NCI-H1417 treated with DMSO at 0.1 percent for 48 hours (cell line): ENCODE measurements around the gene RBL1.
"Not testable (repeated sequence)": the region's sequence is repeated elsewhere in the genome, so short reads cannot be mapped to it uniquely, and the experiment has no call there.

Experiments
- DNase-seq: peaks from one replicate; lab custom pipeline; 2025; lab: John Stamatoyannopoulos, UW

The RBL1 gene, protein sequence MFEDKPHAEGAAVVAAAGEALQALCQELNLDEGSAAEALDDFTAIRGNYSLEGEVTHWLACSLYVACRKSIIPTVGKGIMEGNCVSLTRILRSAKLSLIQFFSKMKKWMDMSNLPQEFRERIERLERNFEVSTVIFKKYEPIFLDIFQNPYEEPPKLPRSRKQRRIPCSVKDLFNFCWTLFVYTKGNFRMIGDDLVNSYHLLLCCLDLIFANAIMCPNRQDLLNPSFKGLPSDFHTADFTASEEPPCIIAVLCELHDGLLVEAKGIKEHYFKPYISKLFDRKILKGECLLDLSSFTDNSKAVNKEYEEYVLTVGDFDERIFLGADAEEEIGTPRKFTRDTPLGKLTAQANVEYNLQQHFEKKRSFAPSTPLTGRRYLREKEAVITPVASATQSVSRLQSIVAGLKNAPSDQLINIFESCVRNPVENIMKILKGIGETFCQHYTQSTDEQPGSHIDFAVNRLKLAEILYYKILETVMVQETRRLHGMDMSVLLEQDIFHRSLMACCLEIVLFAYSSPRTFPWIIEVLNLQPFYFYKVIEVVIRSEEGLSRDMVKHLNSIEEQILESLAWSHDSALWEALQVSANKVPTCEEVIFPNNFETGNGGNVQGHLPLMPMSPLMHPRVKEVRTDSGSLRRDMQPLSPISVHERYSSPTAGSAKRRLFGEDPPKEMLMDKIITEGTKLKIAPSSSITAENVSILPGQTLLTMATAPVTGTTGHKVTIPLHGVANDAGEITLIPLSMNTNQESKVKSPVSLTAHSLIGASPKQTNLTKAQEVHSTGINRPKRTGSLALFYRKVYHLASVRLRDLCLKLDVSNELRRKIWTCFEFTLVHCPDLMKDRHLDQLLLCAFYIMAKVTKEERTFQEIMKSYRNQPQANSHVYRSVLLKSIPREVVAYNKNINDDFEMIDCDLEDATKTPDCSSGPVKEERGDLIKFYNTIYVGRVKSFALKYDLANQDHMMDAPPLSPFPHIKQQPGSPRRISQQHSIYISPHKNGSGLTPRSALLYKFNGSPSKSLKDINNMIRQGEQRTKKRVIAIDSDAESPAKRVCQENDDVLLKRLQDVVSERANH

DNA sequence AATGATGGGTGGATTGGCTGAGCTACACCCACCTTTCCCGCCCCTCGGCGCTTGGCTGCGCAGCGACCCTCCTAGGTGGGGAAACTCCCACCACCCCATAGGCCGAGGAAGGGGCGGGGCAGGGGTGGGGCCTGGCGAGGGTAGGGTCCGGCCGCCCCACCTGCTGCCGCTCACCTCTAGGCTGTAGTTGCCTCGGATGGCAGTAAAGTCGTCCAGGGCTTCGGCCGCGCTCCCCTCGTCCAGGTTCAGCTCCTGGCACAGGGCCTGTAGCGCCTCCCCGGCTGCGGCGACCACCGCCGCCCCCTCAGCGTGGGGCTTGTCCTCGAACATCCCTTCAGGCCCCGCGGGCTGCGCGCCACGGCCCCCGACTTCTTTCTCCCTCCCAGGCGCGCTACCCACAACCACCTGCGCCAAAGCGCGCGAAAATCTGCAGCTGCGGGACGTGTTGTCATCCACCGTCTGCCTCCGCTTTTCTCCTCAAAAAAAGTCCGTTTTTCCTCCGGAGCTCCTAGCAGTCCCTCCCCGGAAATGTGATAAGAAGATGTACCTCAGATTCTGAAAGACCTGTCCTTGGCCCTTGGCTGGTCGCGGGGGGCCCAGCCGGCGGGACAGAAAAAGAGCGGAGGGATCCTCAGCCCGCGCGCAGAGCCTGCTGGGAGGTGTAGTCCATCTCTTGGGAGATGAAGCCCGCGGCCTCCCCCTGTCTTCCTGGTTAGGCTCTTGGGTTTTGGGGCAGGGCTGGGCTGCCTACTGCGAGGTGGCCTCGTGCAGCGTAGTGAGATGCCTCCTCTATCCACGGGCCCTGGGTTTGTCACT, at the start of gene RBL1:
RBL1 (minus strand) TSS at position 399 of the 816 bp plus-strand sequence; CDS start at position 330, 69 bp downstream.
- DNase-seq = peak; percentile 85

DNA sequence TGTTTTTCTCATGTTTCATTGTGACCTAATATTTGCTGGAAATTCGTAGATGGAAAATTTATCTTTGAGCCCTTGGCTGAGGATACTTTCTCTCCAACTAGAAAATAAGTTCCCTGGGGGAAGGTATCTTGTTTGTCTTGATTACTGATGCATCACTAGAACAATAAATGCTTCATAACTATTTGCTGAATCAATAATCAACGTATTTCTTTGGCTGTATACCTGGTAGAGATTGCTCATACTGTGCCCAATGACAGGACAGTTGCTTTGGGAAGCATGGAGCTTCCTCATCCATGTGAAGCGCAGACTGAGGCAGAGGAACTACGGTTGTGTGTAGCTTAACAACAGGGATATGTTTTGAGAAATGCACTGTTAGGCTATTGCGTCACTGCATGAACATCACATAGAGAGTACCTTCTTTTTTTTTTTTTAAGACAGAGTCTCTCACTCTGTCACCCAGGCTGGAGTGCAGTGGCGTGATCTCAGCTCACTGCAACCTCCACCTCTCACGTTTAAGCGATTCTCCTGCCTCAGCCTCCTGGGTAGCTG, 49.1 kb upstream of the RBL1 start:
- no peak for DNase-seq

DNA sequence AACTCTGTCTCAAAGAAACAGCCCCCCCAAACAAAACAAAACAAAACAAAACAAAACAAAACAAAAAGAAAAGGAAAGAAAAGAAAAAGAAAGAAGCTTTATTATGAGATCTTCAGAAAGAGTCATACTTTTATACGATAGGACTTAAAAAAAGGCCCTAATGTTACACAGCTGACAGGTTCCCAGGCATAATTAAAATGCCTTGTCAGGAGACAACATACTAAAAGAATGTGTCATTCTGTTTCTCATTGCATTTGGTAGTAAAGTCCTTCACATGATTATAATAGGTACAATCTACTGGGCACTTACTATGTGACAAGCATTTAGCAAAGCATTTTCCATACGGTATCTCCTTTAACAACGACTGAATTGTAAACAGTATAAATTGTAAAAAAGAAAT, 46.9 kb upstream of the RBL1 start:
- DNase-seq = no peak

DNA sequence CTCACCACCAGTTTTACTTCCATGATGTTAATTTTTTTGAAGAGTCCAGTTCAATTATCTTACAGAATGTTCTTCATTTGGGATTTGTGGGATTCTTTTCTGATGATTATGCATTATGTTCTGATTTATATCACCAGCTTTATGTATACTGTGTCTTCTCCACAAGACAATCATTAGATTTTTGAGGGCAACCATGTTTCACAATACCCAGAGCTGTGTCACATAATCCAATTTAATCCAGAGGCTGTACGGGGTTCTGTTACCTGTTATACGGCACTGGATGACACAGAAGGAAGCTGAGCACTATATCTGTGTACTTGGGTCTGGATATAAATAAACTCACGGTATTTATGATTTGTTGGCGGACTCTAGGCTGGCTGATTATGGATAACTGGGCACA, 41.8 kb upstream of the RBL1 start:
- no peak for DNase-seq

DNA sequence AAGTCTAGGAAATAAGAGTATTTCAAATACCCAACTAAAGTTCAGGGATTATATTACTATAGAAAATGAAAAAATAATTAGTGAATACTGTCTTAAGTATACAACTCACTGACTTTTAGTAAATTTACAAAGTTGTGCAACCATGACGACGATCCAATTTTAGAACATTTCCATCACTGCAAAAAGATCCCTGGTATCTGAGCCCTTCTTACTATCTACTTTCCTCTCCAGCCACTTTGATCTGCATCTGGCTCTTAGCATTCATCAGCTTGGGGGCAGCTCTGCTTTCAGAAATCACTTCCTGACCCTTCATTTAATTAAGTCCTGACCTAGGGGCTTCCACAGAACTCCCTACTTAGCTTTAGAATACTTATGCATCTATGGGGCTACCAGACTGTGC, 38.2 kb upstream of the RBL1 start:
- DNase-seq = no peak

DNA sequence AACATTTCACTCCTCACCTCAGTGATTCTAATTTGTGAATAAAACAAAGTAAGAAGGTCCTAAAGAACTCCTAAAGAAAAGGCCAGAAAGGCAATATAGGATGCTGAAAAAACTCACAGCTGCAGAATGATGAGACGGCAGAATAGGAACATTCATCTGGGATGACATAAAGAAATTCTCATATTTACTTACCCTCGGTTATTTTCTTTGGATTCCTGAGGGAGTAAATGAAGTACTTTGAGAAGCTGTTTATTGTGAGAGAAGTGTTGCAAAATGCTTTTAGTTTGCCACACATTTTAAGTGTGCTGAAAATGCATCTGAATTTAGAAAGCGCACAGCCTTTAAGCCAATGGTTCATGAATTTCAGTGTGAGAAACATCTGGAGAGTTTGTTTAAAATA, 35.7 kb upstream of the RBL1 start:
- DNase-seq = no peak

DNA sequence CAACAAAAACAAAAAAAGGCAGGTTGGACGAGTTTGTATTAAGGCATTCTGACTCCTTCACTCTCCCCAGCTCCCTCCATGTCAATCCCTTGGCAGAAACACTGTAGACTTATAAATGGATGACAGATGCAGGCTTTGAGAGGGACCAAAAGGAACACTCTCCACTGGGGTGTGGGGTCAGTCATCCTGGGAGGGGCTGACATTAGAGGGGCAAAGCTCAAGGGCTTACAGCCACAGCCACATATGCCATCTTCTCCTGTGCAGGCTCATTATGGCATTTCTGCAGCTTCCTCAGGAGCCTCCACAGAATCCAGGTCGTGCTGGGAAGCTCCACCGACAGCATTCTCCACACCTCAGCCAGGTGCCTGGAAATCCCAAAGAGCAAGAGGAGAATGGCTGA, 33.0 kb upstream of the RBL1 start:
- no peak for DNase-seq

DNA sequence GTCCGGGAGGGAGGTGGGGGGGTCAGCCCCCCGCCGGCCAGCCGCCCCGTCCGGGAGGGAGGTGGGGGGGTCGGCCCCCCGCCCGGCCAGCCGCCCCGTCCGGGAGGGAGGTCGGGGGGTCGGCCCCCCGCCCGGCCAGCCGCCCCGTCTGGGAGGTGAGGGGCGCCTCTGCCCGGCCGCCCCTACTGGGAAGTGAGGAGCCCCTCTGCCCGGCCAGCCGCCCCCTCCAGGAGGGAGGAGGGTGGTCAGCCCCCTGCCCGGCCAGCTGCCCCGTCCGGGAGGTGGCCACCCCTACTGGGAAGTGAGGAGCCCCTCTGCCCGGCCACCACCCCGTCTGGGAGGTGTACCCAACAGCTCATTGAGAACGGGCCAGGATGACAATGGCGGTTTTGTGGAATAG, 30.5 kb upstream of the RBL1 start:
- not testable (repeated sequence) for DNase-seq

DNA sequence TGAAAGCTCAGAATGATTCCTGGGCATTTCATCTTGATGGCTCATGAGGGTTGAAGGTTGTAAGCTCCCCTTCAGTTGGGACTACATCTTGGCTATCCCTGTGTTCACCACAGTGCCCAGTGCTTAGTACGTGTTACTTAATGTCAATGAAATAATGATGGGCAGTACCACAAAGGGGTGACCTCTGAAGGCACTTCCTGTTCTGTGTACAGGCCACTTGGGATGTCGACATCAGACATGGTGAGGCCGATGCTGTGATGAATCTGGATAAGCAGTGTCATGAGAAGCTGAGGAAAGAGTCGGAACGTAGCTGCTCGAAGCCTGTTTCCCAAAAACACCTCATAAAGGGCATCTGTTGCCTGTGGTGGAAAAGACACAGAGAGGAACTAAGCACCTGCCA, 27.6 kb upstream of the RBL1 start:
- DNase-seq = no peak

DNA sequence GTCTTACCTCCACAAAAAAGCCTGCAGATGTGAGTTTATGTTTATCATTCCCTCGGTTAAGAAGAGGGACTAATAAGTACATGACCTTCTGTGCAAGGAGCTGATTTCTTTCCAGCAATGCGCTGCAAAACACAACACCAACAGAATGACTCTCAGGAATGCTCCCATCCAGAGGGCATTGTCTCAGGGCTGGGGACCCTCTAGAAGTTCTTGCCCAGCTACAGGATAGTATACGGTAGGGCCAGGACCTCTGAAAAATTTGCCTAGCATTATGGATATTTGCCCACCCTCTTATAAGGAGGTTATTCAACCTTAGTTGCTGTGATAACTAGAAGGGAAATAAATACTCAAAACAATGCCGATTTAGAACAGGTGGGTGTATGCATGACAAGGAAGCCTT, 24.7 kb upstream of the RBL1 start:
- no peak for DNase-seq

DNA sequence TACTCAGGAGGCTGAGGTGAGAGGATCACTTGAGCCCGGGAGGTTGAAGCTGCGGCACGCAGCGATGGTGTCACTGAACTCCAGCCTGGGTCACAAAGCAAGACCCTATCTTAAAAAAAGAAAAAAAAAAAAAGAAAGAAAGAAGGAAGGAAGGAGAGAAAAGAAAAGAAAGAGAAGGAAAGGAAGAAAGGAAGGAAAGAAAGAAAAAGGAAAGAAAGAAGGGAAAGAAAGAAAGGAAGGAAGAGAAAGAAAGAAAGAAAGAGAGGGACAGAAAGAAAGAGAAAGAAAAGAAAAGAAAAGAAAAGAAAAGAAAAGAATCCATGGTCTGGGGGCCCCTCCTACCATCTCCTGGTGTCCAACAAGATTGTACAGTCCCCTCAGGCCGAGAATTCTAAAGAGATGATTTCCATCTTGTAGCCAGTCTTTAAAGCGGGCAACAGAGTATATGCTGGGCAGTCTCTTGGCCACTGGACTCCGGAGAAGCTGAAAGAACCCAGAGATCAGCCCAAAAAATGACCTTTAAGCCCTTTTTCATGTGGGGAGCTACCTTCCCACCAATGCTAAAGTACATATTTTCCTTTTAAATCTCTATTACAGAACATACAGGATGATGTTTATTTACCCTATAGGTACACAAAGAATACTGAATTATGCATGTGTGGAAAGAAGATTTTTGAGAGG, 23.7 kb upstream of the RBL1 start:
- no peak for DNase-seq

DNA sequence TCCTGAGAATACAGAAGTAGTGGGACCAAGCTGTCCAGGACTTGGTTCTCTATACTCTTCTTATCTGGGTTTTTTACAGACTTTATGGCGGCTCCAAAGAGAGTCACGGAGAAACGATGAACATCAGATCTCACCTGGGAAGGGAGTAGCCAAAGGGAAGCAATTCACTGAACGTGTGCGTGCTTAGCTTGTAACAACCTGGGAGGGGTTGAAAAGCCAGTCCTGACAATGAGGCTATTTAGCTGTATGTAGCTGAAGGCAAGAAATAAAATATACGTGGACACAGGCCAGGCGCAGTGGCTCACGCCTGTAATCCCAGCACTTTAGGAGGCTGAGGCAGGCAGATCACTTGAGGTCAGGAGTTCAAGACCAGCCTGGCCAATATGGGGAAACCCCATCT, 18.2 kb upstream of the RBL1 start:
- no peak for DNase-seq

DNA sequence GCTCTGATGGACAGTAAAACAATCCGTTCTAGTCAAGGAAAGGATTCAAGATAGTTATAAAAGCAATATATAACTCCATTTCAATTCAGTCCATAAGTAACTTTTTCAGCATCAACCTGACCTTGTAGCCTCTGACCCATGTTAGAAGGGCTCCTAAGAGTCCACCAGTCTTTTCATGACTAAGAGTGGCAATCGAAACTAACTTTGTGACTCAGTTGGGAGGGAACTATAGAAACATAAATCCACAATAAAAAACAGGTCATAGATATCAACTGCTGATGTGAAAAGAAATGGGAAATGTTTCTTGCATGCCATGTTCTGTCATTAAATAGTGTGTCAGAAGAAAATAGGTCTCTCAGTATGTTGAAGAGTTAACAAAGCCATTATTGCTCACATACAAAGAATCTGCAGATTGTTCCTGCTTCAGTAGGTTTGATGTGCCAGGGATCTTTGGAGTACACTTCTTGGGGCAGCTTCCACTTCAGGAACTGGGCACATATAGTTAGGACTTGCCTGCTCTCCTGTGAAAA, 16.2 kb upstream of the RBL1 start:
- DNase-seq = no peak

DNA sequence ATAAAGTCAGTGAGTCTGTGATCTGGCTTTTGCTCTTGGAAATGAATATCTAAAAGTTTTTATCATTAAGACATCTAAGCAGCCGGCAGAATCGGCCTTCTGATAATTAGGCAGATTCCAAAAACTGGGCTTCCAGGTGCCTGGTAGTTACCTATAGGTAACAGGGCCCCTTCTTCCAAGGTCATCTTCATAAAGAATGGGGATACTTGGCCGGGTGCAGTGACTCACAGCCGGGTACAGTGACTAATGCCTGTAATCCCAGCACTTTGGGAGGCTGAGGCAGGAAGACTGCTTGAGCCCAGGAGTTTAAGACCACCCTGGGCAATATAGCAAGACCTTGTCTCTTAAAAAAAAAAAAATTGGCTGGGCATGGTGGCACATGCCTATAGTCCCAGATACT, 12.9 kb upstream of the RBL1 start:
- no peak for DNase-seq

DNA sequence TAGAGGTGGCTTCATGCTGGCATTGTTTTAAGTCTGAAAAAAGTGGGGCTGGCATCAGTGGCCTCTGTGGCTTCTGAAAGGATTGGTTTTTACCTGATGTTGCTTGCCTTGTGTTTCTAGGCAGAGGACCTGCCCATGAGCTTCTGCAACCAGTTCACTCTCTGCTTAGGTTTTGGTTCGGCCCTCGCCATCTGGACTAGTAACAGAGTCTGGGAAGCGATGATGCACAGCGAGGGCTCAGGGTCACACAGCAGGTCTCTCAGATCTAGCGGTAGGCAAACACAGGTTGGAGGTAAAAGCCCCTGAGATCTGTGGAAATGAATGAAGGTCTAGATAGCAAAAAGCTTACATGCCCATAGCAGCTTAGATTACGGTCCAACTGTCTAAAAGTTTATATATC, 6.8 kb upstream of the RBL1 start:
- DNase-seq = no peak

DNA sequence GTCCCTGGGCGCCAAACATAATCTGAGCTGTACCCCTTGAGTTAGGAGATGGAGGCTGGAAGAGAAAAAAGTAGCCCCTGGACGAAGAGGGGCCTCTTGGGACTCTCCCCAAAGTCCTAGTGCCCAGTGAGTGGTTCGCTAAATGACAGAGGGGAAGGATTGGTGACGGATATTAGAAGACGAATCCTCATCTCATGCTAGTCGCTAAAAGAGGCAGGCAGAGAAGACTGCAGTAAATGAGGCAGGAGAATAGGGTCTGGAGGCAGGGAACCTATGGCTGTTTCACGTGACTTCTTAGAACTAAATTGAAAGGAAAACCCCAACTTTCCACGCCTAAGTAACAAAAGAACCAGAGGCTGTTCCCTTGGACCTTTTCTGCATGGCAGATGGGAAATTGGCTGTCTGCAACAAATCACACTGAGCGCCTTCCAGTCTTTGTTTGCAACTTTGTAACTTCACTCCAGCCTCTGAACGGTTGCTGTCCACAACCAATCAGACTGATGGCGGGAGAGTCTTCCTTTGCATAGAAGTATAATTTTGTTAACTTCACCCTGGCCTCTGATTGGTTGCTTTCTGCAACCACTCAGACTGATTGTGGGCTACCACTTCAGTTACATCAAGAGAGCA, 731 bp upstream of the RBL1 start:
- no peak for DNase-seq

DNA sequence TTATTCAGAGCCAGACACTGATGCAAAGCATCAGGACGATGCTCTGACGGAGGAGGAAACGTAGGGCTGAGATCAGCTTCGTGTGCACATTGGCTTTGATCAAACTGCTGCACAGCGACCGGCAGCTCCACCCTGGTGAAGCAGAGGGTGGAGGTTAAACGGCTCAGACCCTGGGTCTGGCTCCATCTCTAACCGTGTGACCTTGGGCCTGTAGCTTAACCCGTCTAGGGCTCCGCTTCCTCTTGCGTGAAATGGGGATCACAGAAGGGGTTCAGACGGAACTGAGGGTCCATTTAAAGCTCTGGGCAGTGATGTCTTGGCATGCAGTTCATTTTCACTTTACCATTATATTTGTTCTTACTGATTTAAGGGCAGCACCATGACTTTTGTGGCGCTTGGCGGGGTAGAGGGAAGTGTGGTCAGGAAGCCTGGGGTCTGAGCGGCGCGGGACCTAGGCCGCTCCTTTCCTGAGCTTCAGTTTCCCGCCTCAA, 644 bp downstream of the RBL1 start:
- no peak for DNase-seq

DNA sequence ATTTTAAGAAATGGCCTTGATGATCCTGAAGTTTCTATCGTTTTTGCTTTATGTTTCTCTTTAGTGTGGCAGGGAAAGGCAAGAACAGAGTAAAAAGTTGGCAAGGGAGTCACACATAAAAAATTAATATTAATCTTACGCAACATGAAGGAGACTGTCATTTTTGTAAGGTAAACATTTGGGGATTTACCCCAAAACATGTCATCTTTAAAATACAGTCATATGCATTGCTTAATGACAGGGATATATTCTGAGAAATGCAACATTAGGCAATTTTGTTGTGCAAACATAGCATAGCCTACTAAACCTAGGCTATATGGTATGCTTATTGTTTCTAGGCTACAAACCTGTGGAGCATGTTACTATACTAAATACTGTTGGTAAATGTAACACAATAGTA, 5.4 kb downstream of the RBL1 start:
- no peak for DNase-seq

DNA sequence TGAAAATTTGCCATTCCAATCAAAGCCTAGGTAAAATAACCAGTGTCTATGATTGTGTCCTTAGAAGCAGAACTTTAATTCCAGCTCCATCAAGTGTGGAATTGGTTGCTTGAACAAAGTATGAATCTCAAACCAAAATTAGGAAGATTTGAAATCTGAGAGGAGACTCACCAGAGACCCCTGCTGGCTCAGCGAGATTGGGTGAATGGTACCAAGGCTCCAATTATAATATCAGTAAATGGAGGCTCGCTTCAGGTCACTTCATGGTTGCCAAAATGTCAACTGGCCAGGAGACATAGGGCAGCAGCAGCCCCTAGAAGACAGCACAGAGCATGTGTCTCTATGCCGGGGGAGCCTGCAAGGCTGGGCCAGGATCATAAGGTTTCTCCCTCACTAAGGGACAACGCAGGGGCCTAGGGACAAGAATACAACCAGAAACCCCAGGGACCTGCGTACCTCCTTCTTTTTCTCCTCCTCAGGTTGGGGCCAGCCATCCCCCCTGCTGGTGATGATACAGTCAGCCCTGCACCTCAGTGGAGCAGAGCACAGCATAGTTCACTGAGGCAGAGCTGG, 14.0 kb downstream of the RBL1 start:
- DNase-seq = no peak

DNA sequence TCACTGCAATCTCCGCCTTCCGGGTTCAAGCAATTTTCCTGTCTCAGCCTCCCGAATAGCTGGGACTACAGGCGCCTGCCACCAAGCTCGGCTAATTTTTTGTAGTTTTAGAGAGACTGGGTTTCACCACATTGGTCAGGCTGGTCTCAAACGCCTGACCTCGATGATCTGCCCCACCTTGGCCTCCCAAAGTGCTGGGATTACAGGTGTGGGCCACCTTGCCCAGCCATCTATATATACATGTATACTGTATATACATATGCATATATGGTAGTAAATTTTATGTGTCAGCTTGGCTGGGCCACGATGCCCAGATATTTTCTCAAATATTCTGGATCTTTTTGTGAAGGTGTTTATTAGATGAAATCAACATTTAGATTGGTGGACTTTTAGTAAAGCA, 18.8 kb downstream of the RBL1 start:
- DNase-seq = no peak
